GM18502 (cell line): ENCODE data around the gene BCR.

ENCODE experiments used
- ATAC-seq: cut with Tn5 transposase; IDR thresholded peaks from one replicate; pipeline ENCODE4 v1.9.1; 2021; ENCODE audit warnings: mild to moderate bottlenecking; ENCODE audit not compliant: unreplicated experiment, poor library complexity

BCR gene

GRCh38 chr22:23213581-23214334 lies 33.4 kb downstream of the BCR start:
- no peak for ATAC-seq

- ATAC-seq, result no peak
Measured at GRCh38 chr22:23214398-23214797, 34.1 kb downstream of the BCR start.

GRCh38 chr22:23215294-23216241 lies 35.3 kb downstream of the BCR start:
- ATAC-seq, result no peak

GRCh38 chr22:23216461-23217170 lies 36.3 kb downstream of the BCR start:
- ATAC-seq, result no peak

GRCh38 chr22:23217171-23218052 lies 37.1 kb downstream of the BCR start:
- no peak for ATAC-seq

- no peak for ATAC-seq
Measured at GRCh38 chr22:23218053-23218866, 38.0 kb downstream of the BCR start.

- ATAC-seq, result no peak
Measured at GRCh38 chr22:23218867-23219251, 38.5 kb downstream of the BCR start.

GRCh38 chr22:23219317-23219716 lies 39.0 kb downstream of the BCR start:
- no peak for ATAC-seq

GRCh38 chr22:23219822-23220484 lies 39.6 kb downstream of the BCR start:
- peak; percentile 66 for ATAC-seq

- peak; percentile 58 for ATAC-seq
Measured at GRCh38 chr22:23220485-23221350, 40.4 kb downstream of the BCR start.

GRCh38 chr22:23221351-23221804 lies 41.1 kb downstream of the BCR start:
- ATAC-seq, result no peak

- no peak for ATAC-seq
Measured at GRCh38 chr22:23222033-23222792, 41.9 kb downstream of the BCR start.

GRCh38 chr22:23222793-23223568 lies 42.7 kb downstream of the BCR start:
- ATAC-seq, result no peak

- no peak for ATAC-seq
Measured at GRCh38 chr22:23223569-23224317, 43.4 kb downstream of the BCR start.

GRCh38 chr22:23224846-23225245 lies 44.5 kb downstream of the BCR start:
- no peak for ATAC-seq
